Measurements from ENCODE around the gene GNAQ. TPM values are rescaled to one million over a fixed set of nuclear protein-coding genes. Genes with fewer than 3 reads are reported as not detected.

GNAQ gene
- total RNA-seq, 1 experiment from 2014 or later = 0.51 TPM

- H3F3A ChIP-seq (ENCODE audit: low read length, unreplicated experiment) = no peaks in the 10 kb centered on the region
- ChIA-PET CTCF (no interaction called here), POLR2A (ENCODE audit: unreplicated experiment) (no interaction called here)
- no peaks in the 10 kb centered on the region for H3K9me2 ChIP-seq (replicated peaks; ENCODE audit: low read length)
- H3K9me3 ChIP-seq (ENCODE audit: low read length) = no peaks in the 10 kb centered on the region
- no peak overlapping the region for H2AFZ ChIP-seq (ENCODE audit: low read length)
- H3K79me2 ChIP-seq (ENCODE audit: low read length) = no peaks in the 10 kb centered on the region
- ATAC-seq (no peak), DNase-seq (no peak)
- H3K4me1 ChIP-seq (ENCODE audit: insufficient read depth, low read length) = peaks cover 13% of the 10 kb centered on the region
- H3K4me3 ChIP-seq (ENCODE audit: low read length) = no peak overlapping the region
- peak overlapping the region; percentile 54; the same call in 1 of the 2 replicates for H3K4me2 ChIP-seq (ENCODE audit: low read length)
- H3K27ac ChIP-seq (ENCODE audit: low read length) = no peak overlapping the region
- no peaks in the 10 kb centered on the region for H3K27me3 ChIP-seq (ENCODE audit: low read length)
- no TSS peak for BruUV-seq (replicated peaks)
- no peaks in the 10 kb centered on the region for H4K20me1 ChIP-seq (ENCODE audit: low read length)
- TF ChIP-seq EZH2phosphoT487 (IDR thresholded peaks at IDR 0.05; ENCODE audit: borderline replicate concordance, low read length) (no peak), CTCF (conservative IDR thresholded peaks at IDR 0.05; ENCODE audit: low read depth, low read length) (no peak), EZH2 (IDR thresholded peaks at IDR 0.05; ENCODE audit: low read length, unreplicated experiment) (no peak)
- no peak overlapping the region for H3K9ac ChIP-seq (ENCODE audit: low read length)
- H3K36me3 ChIP-seq (ENCODE audit: low read depth, low read length) = no peaks in the 10 kb centered on the region
- intact Hi-C loops (cut with micrococcal nuclease) = no loop called here
Measured at GRCh38 chr9:77906991-77907390, 124.6 kb downstream of the GNAQ start.

GRCh38 chr9:77903666-77904285 lies 127.8 kb downstream of the GNAQ start:
- DNase-seq = no peak
- CTCF ChIA-PET = no interaction called here
- TF ChIP-seq EZH2 (IDR thresholded peaks at IDR 0.05; ENCODE audit: low read length, unreplicated experiment) (no peak), CTCF (conservative IDR thresholded peaks at IDR 0.05; ENCODE audit: low read depth, low read length) (no peak), EZH2phosphoT487 (IDR thresholded peaks at IDR 0.05; ENCODE audit: borderline replicate concordance, low read length) (no peak)
- BruUV-seq (replicated peaks) = no TSS peak
- H3F3A ChIP-seq (ENCODE audit: low read length, unreplicated experiment) = no peaks in the 10 kb centered on the region
- no peak overlapping the region for H2AFZ ChIP-seq (ENCODE audit: low read length)
- H4K20me1 ChIP-seq (ENCODE audit: low read length) = no peaks in the 10 kb centered on the region
- no peaks in the 10 kb centered on the region for H3K79me2 ChIP-seq (ENCODE audit: low read length)
- H3K9me3 ChIP-seq (ENCODE audit: low read length) = no peaks in the 10 kb centered on the region
- intact Hi-C loops (cut with micrococcal nuclease) = no loop called here
- H3K36me3 ChIP-seq (ENCODE audit: low read depth, low read length) = no peaks in the 10 kb centered on the region
- no peak overlapping the region for H3K4me2 ChIP-seq (ENCODE audit: low read length)
- H3K4me1 ChIP-seq (ENCODE audit: insufficient read depth, low read length) = peaks cover 13% of the 10 kb centered on the region
- H3K27me3 ChIP-seq (ENCODE audit: low read length) = no peaks in the 10 kb centered on the region
- no peak overlapping the region for H3K9ac ChIP-seq (ENCODE audit: low read length)
- no peak for ATAC-seq
- H3K27ac ChIP-seq (ENCODE audit: low read length) = no peak overlapping the region
- POLR2A ChIA-PET (ENCODE audit: unreplicated experiment) = no interaction called here
- H3K4me3 ChIP-seq (ENCODE audit: low read length) = no peak overlapping the region
- H3K9me2 ChIP-seq (replicated peaks; ENCODE audit: low read length) = no peaks in the 10 kb centered on the region

GRCh38 chr9:77901771-77902170 lies 129.8 kb downstream of the GNAQ start:
- Histone ChIP-seq H3K4me2 (ENCODE audit: low read length) (no peak overlapping the region), H3K9me3 (ENCODE audit: low read length) (no peaks in the 10 kb centered on the region), H3K36me3 (ENCODE audit: low read depth, low read length) (no peaks in the 10 kb centered on the region), H3F3A (ENCODE audit: low read length, unreplicated experiment) (no peaks in the 10 kb centered on the region), H3K4me3 (ENCODE audit: low read length) (no peak overlapping the region), H3K9me2 (replicated peaks; ENCODE audit: low read length) (no peaks in the 10 kb centered on the region), H3K9ac (ENCODE audit: low read length) (no peak overlapping the region), H4K20me1 (ENCODE audit: low read length) (no peaks in the 10 kb centered on the region), H3K79me2 (ENCODE audit: low read length) (no peaks in the 10 kb centered on the region), H3K27me3 (ENCODE audit: low read length) (no peaks in the 10 kb centered on the region), H3K27ac (ENCODE audit: low read length) (no peak overlapping the region), H3K4me1 (ENCODE audit: insufficient read depth, low read length) (no peaks in the 10 kb centered on the region), H2AFZ (ENCODE audit: low read length) (no peak overlapping the region)
- TF ChIP-seq EZH2 (IDR thresholded peaks at IDR 0.05; ENCODE audit: low read length, unreplicated experiment) (no peak), EZH2phosphoT487 (IDR thresholded peaks at IDR 0.05; ENCODE audit: borderline replicate concordance, low read length) (no peak), CTCF (conservative IDR thresholded peaks at IDR 0.05; ENCODE audit: low read depth, low read length) (no peak)
- no peak for DNase-seq
- no peak for ATAC-seq
- intact Hi-C loops (cut with micrococcal nuclease) = no loop called here
- no TSS peak for BruUV-seq (replicated peaks)
- ChIA-PET POLR2A (ENCODE audit: unreplicated experiment) (no interaction called here), CTCF (no interaction called here)
